ENCODE data around the gene COL4A1.

Gene COL4A1

GRCh38 chr13:110347088-110347487 lies 40.1 kb upstream of the COL4A1 start:
- Histone ChIP-seq H3K9ac (ENCODE audit: insufficient read length, low read depth) (no peak overlapping the region), H3K36me3 (ENCODE audit: insufficient read depth, insufficient read length, low read length) (peaks cover 23% of the 10 kb centered on the region), H3K27me3 (ENCODE audit: insufficient read depth, insufficient read length) (no peaks in the 10 kb centered on the region), H3K4me1 (ENCODE audit: insufficient read depth, insufficient read length) (no peaks in the 10 kb centered on the region), H3K9me3 (ENCODE audit: insufficient read depth, low read length) (no peaks in the 10 kb centered on the region; the same call in 1 of the 2 replicates), H3K4me3 (ENCODE audit: insufficient read length, low read depth) (no peak overlapping the region)
- DNase-seq (ENCODE audit: low read depth, low spot score) = no peak
- TF ChIP-seq ZNF274 (IDR thresholded peaks at IDR 0.05; ENCODE audit: low read depth, low read length) (no peak), YY1 (IDR thresholded peaks at IDR 0.05; ENCODE audit: insufficient read depth, insufficient read length) (no peak), SUZ12 (IDR thresholded peaks at IDR 0.05; ENCODE audit: extremely low read depth, insufficient read depth, insufficient read length) (no peak)

GRCh38 chr13:110346661-110347067 lies 39.7 kb upstream of the COL4A1 start:
- H3K27me3 ChIP-seq (ENCODE audit: insufficient read depth, insufficient read length) = no peaks in the 10 kb centered on the region
- no peak overlapping the region for H3K9ac ChIP-seq (ENCODE audit: insufficient read length, low read depth)
- no peak for DNase-seq (ENCODE audit: low read depth, low spot score)
- no peaks in the 10 kb centered on the region; the same call in 1 of the 2 replicates for H3K9me3 ChIP-seq (ENCODE audit: insufficient read depth, low read length)
- no peaks in the 10 kb centered on the region for H3K4me1 ChIP-seq (ENCODE audit: insufficient read depth, insufficient read length)
- H3K36me3 ChIP-seq (ENCODE audit: insufficient read depth, insufficient read length, low read length) = peaks cover 23% of the 10 kb centered on the region
- TF ChIP-seq YY1 (IDR thresholded peaks at IDR 0.05; ENCODE audit: insufficient read depth, insufficient read length) (no peak), SUZ12 (IDR thresholded peaks at IDR 0.05; ENCODE audit: extremely low read depth, insufficient read depth, insufficient read length) (no peak), ZNF274 (IDR thresholded peaks at IDR 0.05; ENCODE audit: low read depth, low read length) (no peak)
- H3K4me3 ChIP-seq (ENCODE audit: insufficient read length, low read depth) = no peak overlapping the region

GRCh38 chr13:110345701-110346100 lies 38.7 kb upstream of the COL4A1 start:
- H3K4me3 ChIP-seq (ENCODE audit: insufficient read length, low read depth) = no peak overlapping the region
- H3K9ac ChIP-seq (ENCODE audit: insufficient read length, low read depth) = no peak overlapping the region
- TF ChIP-seq SUZ12 (IDR thresholded peaks at IDR 0.05; ENCODE audit: extremely low read depth, insufficient read depth, insufficient read length) (no peak), YY1 (IDR thresholded peaks at IDR 0.05; ENCODE audit: insufficient read depth, insufficient read length) (no peak), ZNF274 (IDR thresholded peaks at IDR 0.05; ENCODE audit: low read depth, low read length) (no peak)
- H3K27me3 ChIP-seq (ENCODE audit: insufficient read depth, insufficient read length) = no peaks in the 10 kb centered on the region
- peaks cover 27% of the 10 kb centered on the region for H3K36me3 ChIP-seq (ENCODE audit: insufficient read depth, insufficient read length, low read length)
- H3K4me1 ChIP-seq (ENCODE audit: insufficient read depth, insufficient read length) = peaks cover 3% of the 10 kb centered on the region
- no peaks in the 10 kb centered on the region; the same call in 1 of the 2 replicates for H3K9me3 ChIP-seq (ENCODE audit: insufficient read depth, low read length)
- DNase-seq (ENCODE audit: low read depth, low spot score) = no peak

GRCh38 chr13:110345266-110345665 lies 38.3 kb upstream of the COL4A1 start:
- Histone ChIP-seq H3K27me3 (ENCODE audit: insufficient read depth, insufficient read length) (no peaks in the 10 kb centered on the region), H3K9me3 (ENCODE audit: insufficient read depth, low read length) (no peaks in the 10 kb centered on the region; the same call in 1 of the 2 replicates), H3K36me3 (ENCODE audit: insufficient read depth, insufficient read length, low read length) (peaks cover 27% of the 10 kb centered on the region), H3K4me1 (ENCODE audit: insufficient read depth, insufficient read length) (peaks cover 5% of the 10 kb centered on the region), H3K4me3 (ENCODE audit: insufficient read length, low read depth) (no peak overlapping the region), H3K9ac (ENCODE audit: insufficient read length, low read depth) (no peak overlapping the region)
- no peak for TF ChIP-seq YY1 (IDR thresholded peaks at IDR 0.05; ENCODE audit: insufficient read depth, insufficient read length)
- DNase-seq (ENCODE audit: low read depth, low spot score) = no peak

GRCh38 chr13:110344320-110344719 lies 37.4 kb upstream of the COL4A1 start:
- Histone ChIP-seq H3K27me3 (ENCODE audit: insufficient read depth, insufficient read length) (no peaks in the 10 kb centered on the region), H3K4me1 (ENCODE audit: insufficient read depth, insufficient read length) (peaks cover 5% of the 10 kb centered on the region), H3K9me3 (ENCODE audit: insufficient read depth, low read length) (no peaks in the 10 kb centered on the region; the same call in 1 of the 2 replicates), H3K36me3 (ENCODE audit: insufficient read depth, insufficient read length, low read length) (peaks cover 25% of the 10 kb centered on the region), H3K9ac (ENCODE audit: insufficient read length, low read depth) (no peak overlapping the region), H3K4me3 (ENCODE audit: insufficient read length, low read depth) (no peak overlapping the region)
- DNase-seq (ENCODE audit: low read depth, low spot score) = no peak
- TF ChIP-seq SUZ12 (IDR thresholded peaks at IDR 0.05; ENCODE audit: extremely low read depth, insufficient read depth, insufficient read length) (no peak), ZNF274 (IDR thresholded peaks at IDR 0.05; ENCODE audit: low read depth, low read length) (no peak), YY1 (IDR thresholded peaks at IDR 0.05; ENCODE audit: insufficient read depth, insufficient read length) (no peak)

GRCh38 chr13:110343241-110343865 lies 36.4 kb upstream of the COL4A1 start:
- peaks cover 5% of the 10 kb centered on the region for H3K4me1 ChIP-seq (ENCODE audit: insufficient read depth, insufficient read length)
- TF ChIP-seq SUZ12 (IDR thresholded peaks at IDR 0.05; ENCODE audit: extremely low read depth, insufficient read depth, insufficient read length) (no peak), ZNF274 (IDR thresholded peaks at IDR 0.05; ENCODE audit: low read depth, low read length) (no peak), YY1 (IDR thresholded peaks at IDR 0.05; ENCODE audit: insufficient read depth, insufficient read length) (no peak)
- H3K27me3 ChIP-seq (ENCODE audit: insufficient read depth, insufficient read length) = no peaks in the 10 kb centered on the region
- peaks cover 22% of the 10 kb centered on the region for H3K36me3 ChIP-seq (ENCODE audit: insufficient read depth, insufficient read length, low read length)
- no peaks in the 10 kb centered on the region; the same call in 1 of the 2 replicates for H3K9me3 ChIP-seq (ENCODE audit: insufficient read depth, low read length)
- H3K4me3 ChIP-seq (ENCODE audit: insufficient read length, low read depth) = no peak overlapping the region
- DNase-seq (ENCODE audit: low read depth, low spot score) = no peak
- no peak overlapping the region for H3K9ac ChIP-seq (ENCODE audit: insufficient read length, low read depth)

GRCh38 chr13:110342474-110342873 lies 35.5 kb upstream of the COL4A1 start:
- TF ChIP-seq YY1 (IDR thresholded peaks at IDR 0.05; ENCODE audit: insufficient read depth, insufficient read length) = no peak
- TF ChIP-seq SUZ12 (IDR thresholded peaks at IDR 0.05; ENCODE audit: extremely low read depth, insufficient read depth, insufficient read length) = no peak
- TF ChIP-seq ZNF274 (IDR thresholded peaks at IDR 0.05; ENCODE audit: low read depth, low read length) = no peak
- peaks cover 5% of the 10 kb centered on the region for H3K4me1 ChIP-seq (ENCODE audit: insufficient read depth, insufficient read length)
- H3K9ac ChIP-seq (ENCODE audit: insufficient read length, low read depth) = no peak overlapping the region
- no peak overlapping the region for H3K4me3 ChIP-seq (ENCODE audit: insufficient read length, low read depth)
- H3K27me3 ChIP-seq (ENCODE audit: insufficient read depth, insufficient read length) = no peaks in the 10 kb centered on the region
- H3K36me3 ChIP-seq (ENCODE audit: insufficient read depth, insufficient read length, low read length) = peaks cover 22% of the 10 kb centered on the region
- no peaks in the 10 kb centered on the region; the same call in 1 of the 2 replicates for H3K9me3 ChIP-seq (ENCODE audit: insufficient read depth, low read length)
- no peak for DNase-seq (ENCODE audit: low read depth, low spot score)
